ENCODE measurements around the gene OGFOD3. TPM values are rescaled to one million over a fixed set of nuclear protein-coding genes. Genes with fewer than 3 reads are reported as not detected.

The OGFOD3 gene
- polyA plus RNA-seq, 2 of the 4 experiments (the other 2 are of a cell fraction): 15.2 to 19.8 TPM

- TF ChIP-seq JUN (IDR thresholded peaks at IDR 0.05): no peak
- TF ChIP-seq RARB (CRISPR knock-in tag; IDR thresholded peaks at IDR 0.05): no peak
- TF ChIP-seq USF2 (IDR thresholded peaks at IDR 0.05): no peak
- TF ChIP-seq ZNF302 (CRISPR knock-in tag; IDR thresholded peaks at IDR 0.05): no peak
Measured at GRCh38 chr17:82357394-82357793, 61.0 kb downstream of the OGFOD3 start (continued).

GRCh38 chr17:82356845-82357355 is 61.5 kb downstream of the OGFOD3 start:
- H3K4me3 ChIP-seq: no peak overlapping the region
- TF ChIP-seq SMC3 (IDR thresholded peaks at IDR 0.05): no peak
- no peak for TF ChIP-seq CBX8 (IDR thresholded peaks at IDR 0.05)
- no peak for TF ChIP-seq MYC (IDR thresholded peaks at IDR 0.05; ENCODE audit: borderline replicate concordance, low read length)
- TF ChIP-seq ELK1 (IDR thresholded peaks at IDR 0.05; ENCODE audit: low read depth, low read length): no peak
- no peak for TF ChIP-seq ZC3H11A (IDR thresholded peaks at IDR 0.05)
- no peak for TF ChIP-seq FOSL2 (IDR thresholded peaks at IDR 0.05)
- no peak for TF ChIP-seq FOSL2 (CRISPR knock-in tag; IDR thresholded peaks at IDR 0.05)
- TF ChIP-seq POLR2A (IDR thresholded peaks at IDR 0.05; ENCODE audit: low read length): no peak
- TF ChIP-seq KDM1A (IDR thresholded peaks at IDR 0.05; ENCODE audit: low read depth): no peak
- no peak for TF ChIP-seq NR3C1 (IDR thresholded peaks at IDR 0.05)
- no peak for TF ChIP-seq ZNF302 (CRISPR knock-in tag; IDR thresholded peaks at IDR 0.05)
- no peak for TF ChIP-seq BHLHE40 (IDR thresholded peaks at IDR 0.05; ENCODE audit: low read depth, low read length)
- TF ChIP-seq GATA3 (IDR thresholded peaks at IDR 0.05; ENCODE audit: borderline replicate concordance): no peak
- no peak for TF ChIP-seq PBX3 (IDR thresholded peaks at IDR 0.05)
- no peak for TF ChIP-seq JUN (IDR thresholded peaks at IDR 0.05)
- TF ChIP-seq ESRRA (IDR thresholded peaks at IDR 0.05; ENCODE audit: borderline replicate concordance, low read length): no peak
- no peak for TF ChIP-seq CHD2 (IDR thresholded peaks at IDR 0.05; ENCODE audit: low read length, partially characterized antibody)
- TF ChIP-seq FOSB (CRISPR knock-in tag; IDR thresholded peaks at IDR 0.05): no peak
- no peak overlapping the region for H3K4me2 ChIP-seq
- H3K27ac ChIP-seq: no peak overlapping the region
- DNase-seq (ENCODE audit: low read depth in 1 of 2, low spot score in 1 of 2) (no peak), ATAC-seq (peak; percentile 16 to 36; a peak in 4 of 6 replicates), FAIRE-seq (no peak)
- ChIA-PET CTCF (interaction anchor here (0.7 to 5.8 kb wide), 12 partner anchors 9 to 326 kb away, joined by 3 to 44 read pairs (median 4); no protein-coding TSS in a partner anchor), POLR2A (no interaction called here)
- no peaks in the 10 kb centered on the region for H3K9me3 ChIP-seq
- H3K4me1 ChIP-seq: peaks cover 18% of the 10 kb centered on the region
- 77% methylated on average over 20 of the region's 20 CpGs for WGBS (ENCODE audit: missing lambda C conversion rate)

GRCh38 chr17:82355770-82356427 is 62.5 kb downstream of the OGFOD3 start:
- Histone ChIP-seq H3K9me3 (no peaks in the 10 kb centered on the region), H3K4me1 (peaks cover 18% of the 10 kb centered on the region), H3K4me3 (no peak overlapping the region), H3K4me2 (no peak overlapping the region), H3K27ac (no peak overlapping the region)
- ATAC-seq: no peak
- no peak for DNase-seq (ENCODE audit: low read depth in 1 of 2, low spot score in 1 of 2)
- CTCF ChIA-PET: interaction anchor here (0.9 to 5.8 kb wide), 10 partner anchors 10 to 325 kb away, joined by 3 to 44 read pairs (median 6); no protein-coding TSS in a partner anchor
- WGBS (ENCODE audit: missing lambda C conversion rate): 74% methylated on average over 11 of the region's 11 CpGs
- TF ChIP-seq POLR2AphosphoS2 (conservative IDR thresholded peaks at IDR 0.05; ENCODE audit: low read length) (no peak), ZSCAN20 (CRISPR knock-in tag; IDR thresholded peaks at IDR 0.05) (no peak)
- POLR2A ChIA-PET: no interaction called here
- no peak for FAIRE-seq
